Breast epithelium (tissue), 4 donors: ENCODE measurements around the gene ARID3A. TPM values are rescaled to one million over a fixed set of nuclear protein-coding genes. Genes with fewer than 3 reads are reported as not detected.

Source experiments
- DNase-seq, 2 donors: peaks; one replicate each; pipeline ENCODE4 v3.0.0-alpha.2; 2019; ENCODE audit warnings: low spot score in 2 of 2
- H3K27ac ChIP-seq, 2 donors: fragments of 200-600 bp; sonication (generic) in 1 of 2; one replicate each; pipeline ENCODE4 v1.5.1; 2016 to 2019; ENCODE audit warnings: mild to moderate bottlenecking in 1 of 2
- H3K27me3 ChIP-seq, 2 donors: fragments of 200-600 bp; sonication (generic) in 1 of 2; one replicate each; pipeline versions ENCODE4 v1.5.1 to v1.6.0; 2017 to 2019; ENCODE audit warnings: control low read depth in 1 of 2, mild to moderate bottlenecking in 1 of 2
- H3K36me3 ChIP-seq: fragments of 200-600 bp; one replicate; pipeline ENCODE4 v1.5.1; 2019
- H3K4me1 ChIP-seq, 2 donors: fragments of 200-600 bp; sonication (generic); one replicate each; pipeline ENCODE4 v1.5.1; 2016 to 2019; ENCODE audit warnings: control low read depth in 1 of 2
- H3K4me3 ChIP-seq, 3 donors: fragments of 200-600 bp; sonication (generic); 1 replicate in 2 of 3; 2 replicates in 1 of 3; pipeline ENCODE4 v1.5.1; 2016 to 2019; ENCODE audit warnings: mild to moderate bottlenecking in 3 of 3, moderate library complexity in 2 of 3
- H3K9me3 ChIP-seq, 2 donors: fragments of 200-600 bp; sonication (generic) in 1 of 2; one replicate each; pipeline ENCODE4 v1.5.1; 2016 to 2019; ENCODE audit warnings: control low read depth in 1 of 2
- POLR2A ChIP-seq: fragments of 450-650 bp; IDR thresholded peaks from one replicate; pipeline ENCODE4 v1.6.1; 2016; ENCODE audit warnings: antibody characterized with exemption, mild to moderate bottlenecking, moderate library complexity
- POLR2AphosphoS5 ChIP-seq, 3 donors: sonication (generic); formaldehyde crosslinking; IDR thresholded peaks; one replicate each; pipeline ENCODE4 v1.6.1; 2017; ENCODE audit warnings: antibody characterized with exemption in 3 of 3
- intact Hi-C: fragments of 100-400 bp; cut with DNase I; formaldehyde crosslinking; loops from one replicate; pipeline ENCODE4 v1.15.1; 2023; ENCODE audit warnings: low total_unique reads
- total RNA-seq, 3 donors: library from RNA; depleted of rRNA; stranded (reverse); fragments of >200 nt; gene quantifications; one replicate each; pipeline ENCODE4 v1.1.0, GENCODE V29; 2016
- TF ChIP-seq, protein P1 (sequence below), 3 donors: fragments of 450-650 bp; IDR thresholded peaks; one replicate each; pipeline ENCODE4 v1.5.1; 2016 to 2017; ENCODE audit warnings: antibody characterized with exemption in 3 of 3, mild to moderate bottlenecking in 3 of 3, moderate library complexity in 3 of 3

The ARID3A gene
- total RNA-seq, 3 donors from 2014 or later: 3.5 to 11.1 (median 4.8) TPM

GRCh38 chr19:945401-946252, 19.8 kb downstream of the ARID3A start:
- TF ChIP-seq, protein P1, sequence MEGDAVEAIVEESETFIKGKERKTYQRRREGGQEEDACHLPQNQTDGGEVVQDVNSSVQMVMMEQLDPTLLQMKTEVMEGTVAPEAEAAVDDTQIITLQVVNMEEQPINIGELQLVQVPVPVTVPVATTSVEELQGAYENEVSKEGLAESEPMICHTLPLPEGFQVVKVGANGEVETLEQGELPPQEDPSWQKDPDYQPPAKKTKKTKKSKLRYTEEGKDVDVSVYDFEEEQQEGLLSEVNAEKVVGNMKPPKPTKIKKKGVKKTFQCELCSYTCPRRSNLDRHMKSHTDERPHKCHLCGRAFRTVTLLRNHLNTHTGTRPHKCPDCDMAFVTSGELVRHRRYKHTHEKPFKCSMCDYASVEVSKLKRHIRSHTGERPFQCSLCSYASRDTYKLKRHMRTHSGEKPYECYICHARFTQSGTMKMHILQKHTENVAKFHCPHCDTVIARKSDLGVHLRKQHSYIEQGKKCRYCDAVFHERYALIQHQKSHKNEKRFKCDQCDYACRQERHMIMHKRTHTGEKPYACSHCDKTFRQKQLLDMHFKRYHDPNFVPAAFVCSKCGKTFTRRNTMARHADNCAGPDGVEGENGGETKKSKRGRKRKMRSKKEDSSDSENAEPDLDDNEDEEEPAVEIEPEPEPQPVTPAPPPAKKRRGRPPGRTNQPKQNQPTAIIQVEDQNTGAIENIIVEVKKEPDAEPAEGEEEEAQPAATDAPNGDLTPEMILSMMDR (IDR thresholded peaks at IDR 0.05): no peak
- TF ChIP-seq POLR2A (no peak), POLR2AphosphoS5 (IDR thresholded peaks at IDR 0.05) (no peak)
- Histone ChIP-seq H3K4me1 (peaks cover 0 to 5% of the 10 kb centered on the region in 2 donors), H3K36me3 (no peaks in the 10 kb centered on the region), H3K4me3 (no peak overlapping the region), H3K27ac (no peak overlapping the region), H3K9me3 (no peaks in the 10 kb centered on the region), H3K27me3 (no peaks in the 10 kb centered on the region)
- intact Hi-C loops: no loop called here
- DNase-seq: no peak

GRCh38 chr19:947090-947706, 21.4 kb downstream of the ARID3A start:
- intact Hi-C loops: no loop called here
- Histone ChIP-seq H3K36me3 (no peaks in the 10 kb centered on the region), H3K27ac (no peak overlapping the region), H3K4me3 (no peak overlapping the region), H3K9me3 (no peaks in the 10 kb centered on the region), H3K27me3 (no peaks in the 10 kb centered on the region), H3K4me1 (no peaks in the 10 kb centered on the region)
- TF ChIP-seq, protein P1 (IDR thresholded peaks at IDR 0.05): no peak
- TF ChIP-seq POLR2AphosphoS5 (IDR thresholded peaks at IDR 0.05): no peak
- no peak for TF ChIP-seq POLR2A
- no peak for DNase-seq

DNA sequence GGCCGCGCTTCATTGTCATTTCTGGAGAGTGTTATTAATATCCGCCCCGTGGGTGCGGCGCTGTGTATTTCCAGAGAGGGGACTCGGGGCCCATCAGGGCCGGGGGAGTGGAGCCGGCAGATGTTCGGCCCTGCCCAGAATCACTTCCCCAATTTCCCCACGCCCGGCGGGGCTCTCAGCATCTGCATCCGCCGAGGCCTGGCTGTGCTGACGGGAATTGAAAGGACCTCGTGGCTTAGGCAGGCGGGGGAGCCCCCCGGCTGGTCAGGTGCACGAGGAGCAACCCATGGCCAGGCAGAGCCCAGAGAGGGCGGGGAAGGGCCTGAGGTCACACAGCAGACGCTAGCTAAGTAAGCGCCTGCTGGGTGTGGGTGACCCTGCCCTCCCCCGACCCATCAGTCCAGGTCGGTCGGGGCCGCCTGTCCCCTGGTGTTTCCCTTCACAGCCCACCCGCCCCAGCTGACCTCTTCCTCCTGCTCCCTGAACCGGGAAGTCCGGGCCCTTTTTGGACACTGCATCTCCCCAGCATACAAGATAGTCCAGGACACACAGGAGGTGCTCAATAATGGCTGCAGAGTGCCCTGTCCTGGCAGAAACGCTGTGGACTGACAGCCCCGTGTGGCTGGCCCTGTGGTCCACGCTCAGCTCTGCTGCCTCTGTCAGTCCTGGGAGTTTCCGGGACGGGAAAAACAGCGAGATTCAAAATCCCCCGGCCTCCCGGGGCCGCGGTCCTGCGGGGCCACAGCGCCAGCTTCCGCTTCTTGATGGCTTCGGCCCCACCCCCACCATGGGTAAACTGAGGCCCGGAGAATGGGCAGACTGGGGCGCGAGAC, 22.1 kb downstream of the ARID3A start:
- intact Hi-C loops: no loop called here
- no peak for DNase-seq
- Histone ChIP-seq H3K9me3 (no peaks in the 10 kb centered on the region), H3K36me3 (no peaks in the 10 kb centered on the region), H3K4me1 (peaks cover 0 to 4% of the 10 kb centered on the region in 2 donors), H3K4me3 (no peak overlapping the region), H3K27ac (no peak overlapping the region), H3K27me3 (no peaks in the 10 kb centered on the region)
- TF ChIP-seq, protein P1 (IDR thresholded peaks at IDR 0.05): no peak
- TF ChIP-seq POLR2AphosphoS5 (IDR thresholded peaks at IDR 0.05): peak in 1 of 3 donors; percentile 53

DNA sequence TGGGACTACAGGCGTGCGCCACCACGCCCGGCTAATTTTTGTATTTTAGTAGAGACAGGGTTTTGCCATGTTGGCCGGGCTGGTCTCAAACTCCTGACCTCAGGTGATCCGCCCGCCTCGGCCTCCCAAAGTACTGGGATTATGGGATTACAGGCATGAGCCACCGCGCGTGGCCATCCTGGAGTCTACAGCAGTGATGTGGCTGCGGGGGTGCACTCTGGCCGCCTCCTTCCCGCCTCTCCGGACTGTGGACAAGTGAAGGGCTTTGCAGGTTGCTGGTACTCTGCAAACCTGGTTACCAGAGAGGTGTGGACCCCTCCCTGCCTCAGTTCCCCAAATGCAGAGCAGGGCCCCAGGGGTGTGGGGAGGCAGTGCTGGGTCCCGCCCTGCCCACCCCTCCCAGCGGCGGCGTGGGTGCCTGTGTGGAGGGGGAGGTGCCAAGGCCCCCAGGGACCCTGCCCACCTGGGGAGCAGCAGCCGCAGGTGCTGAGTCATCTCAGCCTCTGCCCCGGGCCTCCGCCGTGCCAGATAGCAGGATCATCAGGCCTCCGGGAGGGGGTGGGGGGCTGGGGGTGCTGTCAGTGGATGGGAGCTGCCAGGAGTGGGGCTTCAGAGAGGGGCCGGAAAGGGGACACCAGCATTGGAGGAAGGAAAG, 23.1 kb downstream of the ARID3A start:
- H3K9me3 ChIP-seq: no peaks in the 10 kb centered on the region
- intact Hi-C loops: no loop called here

More for the DNA sequence above, 23.1 kb downstream of the ARID3A start:
- H3K27ac ChIP-seq: no peak overlapping the region
- peaks cover 0 to 5% of the 10 kb centered on the region in 2 donors for H3K4me1 ChIP-seq
- no peaks in the 10 kb centered on the region for H3K27me3 ChIP-seq
- TF ChIP-seq, protein P1 (IDR thresholded peaks at IDR 0.05): no peak
- TF ChIP-seq POLR2AphosphoS5 (IDR thresholded peaks at IDR 0.05) (no peak), POLR2A (no peak)
- H3K36me3 ChIP-seq: no peaks in the 10 kb centered on the region
- DNase-seq: no peak
- H3K4me3 ChIP-seq: no peak overlapping the region
